ENCODE measurements around the gene ATP6V1B1.

DNA sequence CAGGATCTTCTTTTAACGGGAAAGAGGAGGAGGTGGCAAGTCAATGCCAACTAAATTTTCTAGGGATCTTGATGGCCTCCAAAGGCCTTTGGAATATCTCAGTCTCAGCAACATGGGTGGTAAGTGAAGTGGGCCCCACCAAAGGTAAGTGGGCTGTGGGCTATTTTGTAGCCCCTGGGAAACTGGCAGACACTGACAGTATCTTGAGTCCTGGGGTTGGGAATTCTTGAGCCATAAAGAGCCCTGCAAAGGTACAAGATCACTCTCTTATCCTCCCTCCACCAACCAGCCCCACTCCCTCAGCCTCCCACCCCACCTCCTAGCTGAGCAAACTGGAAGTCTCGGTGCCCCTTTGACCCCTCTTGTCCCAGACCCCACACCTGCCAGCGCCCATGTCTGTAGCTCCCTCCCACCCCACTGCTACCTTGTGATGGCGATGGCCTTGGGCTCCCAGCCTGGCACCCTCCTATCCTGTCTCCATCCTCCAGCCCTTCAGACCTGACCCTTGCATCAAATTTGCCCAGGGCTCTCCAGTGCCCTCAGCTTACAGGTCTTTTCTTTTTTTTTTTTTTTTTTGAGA is 8.5 kb downstream of the ATP6V1B1 start:
- TF ChIP-seq, protein P1, sequence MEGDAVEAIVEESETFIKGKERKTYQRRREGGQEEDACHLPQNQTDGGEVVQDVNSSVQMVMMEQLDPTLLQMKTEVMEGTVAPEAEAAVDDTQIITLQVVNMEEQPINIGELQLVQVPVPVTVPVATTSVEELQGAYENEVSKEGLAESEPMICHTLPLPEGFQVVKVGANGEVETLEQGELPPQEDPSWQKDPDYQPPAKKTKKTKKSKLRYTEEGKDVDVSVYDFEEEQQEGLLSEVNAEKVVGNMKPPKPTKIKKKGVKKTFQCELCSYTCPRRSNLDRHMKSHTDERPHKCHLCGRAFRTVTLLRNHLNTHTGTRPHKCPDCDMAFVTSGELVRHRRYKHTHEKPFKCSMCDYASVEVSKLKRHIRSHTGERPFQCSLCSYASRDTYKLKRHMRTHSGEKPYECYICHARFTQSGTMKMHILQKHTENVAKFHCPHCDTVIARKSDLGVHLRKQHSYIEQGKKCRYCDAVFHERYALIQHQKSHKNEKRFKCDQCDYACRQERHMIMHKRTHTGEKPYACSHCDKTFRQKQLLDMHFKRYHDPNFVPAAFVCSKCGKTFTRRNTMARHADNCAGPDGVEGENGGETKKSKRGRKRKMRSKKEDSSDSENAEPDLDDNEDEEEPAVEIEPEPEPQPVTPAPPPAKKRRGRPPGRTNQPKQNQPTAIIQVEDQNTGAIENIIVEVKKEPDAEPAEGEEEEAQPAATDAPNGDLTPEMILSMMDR (IDR thresholded peaks at IDR 0.05; ENCODE audit: low read length) = no peak
- no peak for TF ChIP-seq EZH2 (IDR thresholded peaks at IDR 0.05; ENCODE audit: borderline replicate concordance, low read length)

All from OCI-LY1 (cell line).